EH (cell line): ENCODE measurements around the gene PDLIM5.
A peak's percentile ranks its signal among the peaks of the same experiment; 100 is the strongest.
"Not testable (repeated sequence)": the region's sequence is repeated elsewhere in the genome, so short reads cannot be mapped to it uniquely, and the experiment has no call there.

Source experiments
- DNase-seq: peaks from one replicate; pipeline ENCODE4 v3.0.0-alpha.2; 2015; ENCODE audit warnings: low read depth

PDLIM5 gene

GRCh38 chr4:94462572-94462971 lies 10.8 kb downstream of the PDLIM5 start:
- DNase-seq, result no peak

- no peak for DNase-seq
Observed at GRCh38 chr4:94463771-94464170, 12.0 kb downstream of the PDLIM5 start.

GRCh38 chr4:94466371-94466770 lies 14.6 kb downstream of the PDLIM5 start:
- DNase-seq, result peak; percentile 54

GRCh38 chr4:94466923-94467322 lies 15.2 kb downstream of the PDLIM5 start:
- DNase-seq, result no peak

- DNase-seq, result no peak
Observed at GRCh38 chr4:94468093-94468769, 16.5 kb downstream of the PDLIM5 start.

- DNase-seq, result no peak
Observed at GRCh38 chr4:94469221-94469784, 17.6 kb downstream of the PDLIM5 start.

- DNase-seq, result no peak
Observed at GRCh38 chr4:94470132-94470531, 18.4 kb downstream of the PDLIM5 start.

- not testable (repeated sequence) for DNase-seq
Observed at GRCh38 chr4:94470782-94471181, 19.0 kb downstream of the PDLIM5 start.

- peak; percentile 91 for DNase-seq
Observed at GRCh38 chr4:94472056-94472826, 20.5 kb downstream of the PDLIM5 start.

- DNase-seq, result no peak
Observed at GRCh38 chr4:94475050-94475449, 23.3 kb downstream of the PDLIM5 start.

- no peak for DNase-seq
Observed at GRCh38 chr4:94475794-94476193, 24.1 kb downstream of the PDLIM5 start.

GRCh38 chr4:94477227-94477626 lies 25.5 kb downstream of the PDLIM5 start:
- DNase-seq, result no peak

GRCh38 chr4:94478805-94479204 lies 27.1 kb downstream of the PDLIM5 start:
- DNase-seq, result not testable (repeated sequence)

GRCh38 chr4:94479358-94480141 lies 27.8 kb downstream of the PDLIM5 start:
- DNase-seq, result no peak

- no peak for DNase-seq
Observed at GRCh38 chr4:94480362-94480951, 28.7 kb downstream of the PDLIM5 start.

GRCh38 chr4:94483895-94484294 lies 32.2 kb downstream of the PDLIM5 start:
- DNase-seq, result no peak

GRCh38 chr4:94484818-94485217 lies 33.1 kb downstream of the PDLIM5 start:
- no peak for DNase-seq

- peak; percentile 40 for DNase-seq
Observed at GRCh38 chr4:94486372-94486801, 34.6 kb downstream of the PDLIM5 start.

- peak; percentile 90 for DNase-seq
Observed at GRCh38 chr4:94488670-94489069, 36.9 kb downstream of the PDLIM5 start.

- DNase-seq, result peak; percentile 46
Observed at GRCh38 chr4:94489098-94489497, 37.4 kb downstream of the PDLIM5 start.

- no peak for DNase-seq
Observed at GRCh38 chr4:94490437-94490836, 38.7 kb downstream of the PDLIM5 start.

- DNase-seq, result peak; percentile 74
Observed at GRCh38 chr4:94491322-94491721, 39.6 kb downstream of the PDLIM5 start.
